T1000 (cell line): ENCODE data around the gene SHANK1.
"Not testable (repeated sequence)": the region's sequence is repeated elsewhere in the genome, so short reads cannot be mapped to it uniquely, and the experiment has no call there.

Experiments used
- DNase-seq: peaks from one replicate; lab custom pipeline; 2025; ENCODE audit warnings: mixed read lengths; lab: John Stamatoyannopoulos, UW

SHANK1 gene

GRCh38 chr19:50633973-50634372 is 85.6 kb downstream of the SHANK1 start:
- no peak for DNase-seq

DNA sequence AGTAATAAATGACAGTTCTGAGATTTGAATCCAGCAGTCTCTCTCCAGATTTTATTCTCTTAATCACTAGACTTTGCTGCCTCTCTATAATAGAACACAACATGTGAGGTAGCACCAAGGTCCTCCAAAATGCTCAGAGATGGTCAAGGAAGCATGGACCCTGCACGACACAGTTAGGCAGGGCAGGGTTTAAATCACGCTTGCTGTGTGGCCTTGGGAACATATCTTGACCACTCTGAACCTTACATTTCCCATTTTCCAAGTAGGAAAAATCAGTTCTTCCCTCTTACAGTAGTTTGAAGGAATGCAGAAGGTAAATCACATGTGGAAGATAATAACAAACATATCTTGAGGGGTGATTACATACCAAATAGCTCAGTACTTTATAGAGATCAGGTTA is 86.2 kb downstream of the SHANK1 start:
- no peak for DNase-seq

DNA sequence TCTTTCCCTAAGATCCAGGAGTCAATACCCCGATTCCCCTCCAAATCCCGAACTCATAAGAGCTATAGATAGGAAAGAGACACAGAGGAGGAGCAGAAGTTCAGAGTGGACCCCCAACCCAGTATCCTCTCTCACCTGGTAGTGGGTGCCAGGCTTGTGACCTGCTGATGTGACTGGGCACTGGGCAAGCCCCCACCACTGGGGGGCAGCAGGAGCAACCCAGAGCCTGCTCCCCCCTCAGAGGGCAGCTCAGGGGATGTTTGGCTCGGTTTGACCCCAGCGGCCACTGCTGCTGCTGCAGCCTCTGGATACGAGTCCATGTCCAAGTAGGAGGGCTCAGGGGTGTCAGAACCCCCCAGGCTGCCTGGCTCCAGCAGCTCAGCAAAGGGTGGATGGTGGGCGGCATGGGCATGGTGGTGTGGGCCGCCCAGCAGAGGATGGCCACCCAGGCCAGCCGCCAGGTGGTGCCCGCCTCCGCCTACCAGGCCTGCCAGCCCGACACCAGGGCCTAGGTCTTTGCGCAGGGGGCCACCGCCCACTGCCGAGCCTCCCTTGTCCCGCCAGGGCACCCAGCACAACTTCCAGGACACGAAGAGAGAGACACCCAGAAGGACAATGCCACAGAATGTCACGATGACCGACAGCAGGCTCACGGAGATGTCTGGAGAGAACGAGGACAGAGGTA is 87.3 kb downstream of the SHANK1 start:
- no peak for DNase-seq

DNA sequence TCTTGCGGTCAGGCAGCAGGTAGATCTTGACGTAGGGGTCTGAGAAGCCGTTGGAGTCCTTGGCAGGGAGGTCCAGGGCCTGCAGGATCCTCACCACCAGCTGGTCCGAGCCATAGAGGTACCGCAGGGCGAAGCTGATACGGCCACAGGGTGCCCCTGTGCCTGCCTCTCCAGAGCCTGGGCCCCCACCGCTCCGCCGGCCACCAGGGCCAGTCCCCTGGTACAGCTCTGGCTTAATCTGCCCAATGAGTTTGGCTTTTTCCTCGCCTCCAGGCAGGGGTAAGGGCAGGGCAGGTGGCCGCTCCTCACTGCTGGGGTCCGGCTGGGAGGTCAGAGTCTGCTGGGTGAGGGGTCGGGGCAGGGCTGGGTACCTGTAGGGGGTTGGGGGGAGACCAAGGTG is 89.8 kb downstream of the SHANK1 start:
- DNase-seq: no peak

DNA sequence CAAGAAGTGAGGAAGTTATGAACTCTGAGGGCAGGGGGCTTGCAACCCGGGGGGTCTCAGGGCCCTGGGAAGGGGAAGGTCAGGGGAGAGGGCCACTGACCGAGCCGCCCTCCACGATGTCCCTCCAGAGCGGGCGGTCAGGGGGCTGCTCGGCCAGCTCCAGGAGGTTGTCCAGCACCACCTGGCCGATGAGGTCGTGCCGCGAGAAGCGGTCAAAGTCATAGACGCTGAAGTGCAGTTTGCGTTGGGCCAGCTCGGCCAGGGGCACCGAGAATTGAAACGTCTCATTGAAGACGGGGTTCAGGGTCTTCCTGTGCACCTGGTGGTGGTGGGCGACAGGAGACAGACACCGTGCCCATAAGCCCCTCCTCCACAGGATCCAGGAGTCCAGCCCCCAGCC is 90.4 kb downstream of the SHANK1 start:
- no peak for DNase-seq

GRCh38 chr19:50628551-50628950 is 91.1 kb downstream of the SHANK1 start:
- DNase-seq: no peak

DNA sequence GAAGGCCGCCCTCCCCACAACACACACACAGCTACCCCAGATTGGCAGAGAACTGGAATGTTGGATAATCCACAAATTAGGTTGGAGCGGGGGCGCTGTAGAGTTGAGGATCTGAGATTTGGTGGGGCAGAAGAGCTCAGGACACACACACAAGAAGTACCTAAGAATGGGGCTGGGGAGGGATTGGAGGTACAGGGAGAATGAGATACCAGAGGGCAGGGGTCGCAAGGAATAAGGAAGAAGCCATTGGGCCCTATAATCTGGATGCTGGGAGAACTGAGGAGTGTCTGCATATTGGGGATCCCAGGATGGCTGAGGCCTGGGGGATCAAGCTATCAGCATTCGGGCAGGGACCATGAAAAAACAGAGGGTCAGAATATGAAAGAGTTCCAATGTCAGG is 91.5 kb downstream of the SHANK1 start:
- DNase-seq: no peak

DNA sequence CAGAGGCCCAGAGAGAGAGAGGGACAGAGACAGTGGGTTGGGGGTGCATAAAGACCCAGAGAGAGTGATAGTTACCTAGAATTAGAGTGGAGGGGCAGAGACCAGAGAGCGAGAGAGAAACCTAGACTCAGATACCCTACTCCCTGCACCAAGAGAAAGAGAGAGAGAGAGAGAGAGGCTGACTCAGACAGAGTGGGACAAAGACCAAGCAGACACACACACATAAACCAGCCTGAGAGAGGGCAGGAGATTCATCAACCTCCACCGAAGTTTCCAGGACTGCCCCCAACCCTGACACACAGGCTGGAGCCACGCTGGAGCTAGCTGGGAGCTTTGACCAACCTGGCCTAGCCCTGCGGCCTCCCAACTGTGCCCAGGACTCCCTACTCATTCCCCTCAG is 92.8 kb downstream of the SHANK1 start:
- no peak for DNase-seq

DNA sequence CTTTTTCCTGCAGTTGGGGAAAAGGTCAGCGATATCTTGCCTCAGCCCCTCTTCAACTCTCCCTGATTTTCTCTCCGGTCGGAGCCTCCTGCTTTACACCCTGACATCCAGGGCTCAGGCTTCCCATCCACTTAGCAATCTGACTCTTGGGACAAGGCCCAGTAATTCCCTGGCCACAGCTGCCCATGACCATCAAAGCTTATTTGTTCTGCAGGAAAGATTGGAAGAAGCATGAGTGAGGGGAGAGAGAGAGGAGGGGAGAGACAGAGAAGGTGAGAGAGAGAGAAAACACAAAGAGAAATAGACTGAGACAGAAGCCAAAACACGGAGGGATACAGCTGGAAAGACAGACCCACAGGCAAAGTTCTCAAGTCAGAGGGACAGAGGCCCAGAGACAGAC is 93.6 kb downstream of the SHANK1 start:
- no peak for DNase-seq

GRCh38 chr19:50624949-50625600 is 94.5 kb downstream of the SHANK1 start:
- DNase-seq: no peak

GRCh38 chr19:50620394-50620906 is 99.2 kb downstream of the SHANK1 start:
- DNase-seq: not testable (repeated sequence)

- not testable (repeated sequence) for DNase-seq
Measured at GRCh38 chr19:50619184-50619583, 100.4 kb downstream of the SHANK1 start.

GRCh38 chr19:50618379-50618778 is 101.2 kb downstream of the SHANK1 start:
- not testable (repeated sequence) for DNase-seq

DNA sequence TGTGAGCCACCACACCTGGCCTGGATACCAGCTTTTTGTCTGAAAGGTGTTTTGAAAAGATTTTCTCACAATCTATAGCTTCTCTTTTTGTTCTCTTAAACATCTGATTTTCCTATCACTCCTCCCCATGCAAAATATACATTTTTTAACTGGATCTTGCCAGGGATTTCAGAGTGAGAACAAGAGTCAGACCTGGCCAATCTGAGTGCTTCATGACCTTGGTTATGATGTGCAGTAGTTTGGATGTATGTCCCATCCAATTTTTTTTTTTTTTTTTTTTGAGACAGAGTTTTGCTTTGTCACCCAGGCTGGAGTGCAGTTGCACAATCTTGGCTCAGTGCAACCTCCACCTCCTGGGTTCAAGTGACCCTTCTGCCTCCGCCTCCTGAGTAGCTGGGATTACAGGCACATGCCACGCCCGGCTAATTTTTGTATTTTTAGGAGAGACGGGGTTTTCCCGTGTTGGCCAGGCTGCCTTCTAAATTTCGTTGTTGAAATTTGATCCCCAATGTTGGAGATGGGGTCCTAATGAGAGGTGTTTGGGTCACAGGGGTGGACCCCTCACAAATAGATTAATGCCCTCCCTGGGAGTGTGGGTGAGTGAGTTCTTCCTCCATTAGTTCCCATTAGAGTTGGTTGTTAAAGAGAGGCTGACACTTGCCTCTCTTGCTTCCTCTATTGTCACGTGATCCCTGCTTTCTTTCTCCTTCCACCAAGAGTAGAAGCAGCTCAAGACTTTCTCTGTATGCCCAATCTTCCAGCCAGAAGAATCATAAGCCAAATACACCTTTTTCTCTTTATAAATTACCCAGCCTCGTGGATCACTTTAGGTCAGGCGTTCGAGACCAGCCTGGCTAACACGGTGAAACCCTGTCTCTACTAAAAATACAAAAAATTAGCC is 106.8 kb downstream of the SHANK1 start:
- DNase-seq: not testable (repeated sequence)
